B cell (primary cell): Measurements from ENCODE around the gene THOC7. TPM values are rescaled to one million over a fixed set of nuclear protein-coding genes. Genes with fewer than 3 reads are reported as not detected.

Experiments
- ATAC-seq: fragments of 200-7000 bp; cut with Tn5 transposase; one replicate; pipeline ENCODE4 v1.10.0; 2021; ENCODE audit warnings: low read depth, mild to moderate bottlenecking, moderate number of reproducible peaks, moderate library complexity
- CTCF ChIA-PET: fragments of 350-600 bp; sonication (Branson Sonifier 250); formaldehyde crosslinking; loops from one replicate; lab custom pipeline; 2021; ENCODE audit warnings: antibody characterized with exemption, inconsistent platforms; lab: Charles Lee
- POLR2A ChIA-PET: fragments of 350-600 bp; sonication (Branson Sonifier 250); formaldehyde crosslinking; loops from one replicate; lab custom pipeline; 2021; ENCODE audit warnings: antibody characterized with exemption; lab: Charles Lee
- DNase-seq: peaks from one replicate; pipeline ENCODE4 v3.0.0; 2013
- H2AFZ ChIP-seq: 2 replicates; pipeline ENCODE4 v1.6.1; 2012; ENCODE audit warnings: mild to moderate bottlenecking, low read depth, low read length; ENCODE audit not compliant: insufficient read depth, poor library complexity, severe bottlenecking
- H3K27ac ChIP-seq, 2 donors: 1 replicate in 1 of 2; 2 replicates in 1 of 2; pipeline ENCODE4 v1.5.1; 2012 to 2013; ENCODE audit warnings: low read length in 2 of 2, mild to moderate bottlenecking in 2 of 2, moderate library complexity in 1 of 2
- H3K27me3 ChIP-seq, 4 experiments: fragments of 200-600 bp in 1 of 4; sonication (generic) in 1 of 4; replicated peaks in 1 of 4; 1 replicate in 2 of 4; 2 replicates in 2 of 4; pipeline versions ENCODE4 v1.6.1 to v1.7.0; 2013 to 2016; ENCODE audit warnings: low read length in 3 of 4, mild to moderate bottlenecking in 2 of 4, mixed read lengths in 1 of 4, moderate library complexity in 1 of 4; ENCODE audit not compliant: insufficient read depth in 4 of 4, control insufficient read depth in 3 of 4; ENCODE audit errors: control extremely low read depth in 1 of 4
- H3K36me3 ChIP-seq, 2 experiments: replicated peaks in 1 of 2; 1 replicate in 1 of 2; 2 replicates in 1 of 2; pipeline versions ENCODE4 v1.6.1 to v1.7.1; 2013; ENCODE audit warnings: low read length in 1 of 2; ENCODE audit not compliant: insufficient read depth in 2 of 2, control insufficient read depth in 1 of 2; ENCODE audit errors: control extremely low read depth in 1 of 2, extremely low read depth in 1 of 2
- H3K4me1 ChIP-seq, 2 donors: fragments of 200-600 bp in 1 of 2; sonication (generic) in 1 of 2; 1 replicate in 1 of 2; 2 replicates in 1 of 2; pipeline versions ENCODE4 v1.5.1 to v1.6.1; 2013 to 2017; ENCODE audit warnings: low read length in 2 of 2; ENCODE audit not compliant: control insufficient read depth in 2 of 2, insufficient read depth in 2 of 2
- H3K4me2 ChIP-seq: replicated peaks from 2 replicates; pipeline ENCODE3; 2012; ENCODE audit warnings: mild to moderate bottlenecking, low read depth, low read length; ENCODE audit not compliant: poor library complexity, severe bottlenecking
- H3K4me3 ChIP-seq, 5 experiments: fragments of 200-600 bp in 1 of 5; sonication (generic) in 1 of 5; 1 replicate in 3 of 5; 2 replicates in 2 of 5; pipeline versions ENCODE4 v1.5.1 to v1.7.0; 2011 to 2016; ENCODE audit warnings: low read length in 4 of 5, mild to moderate bottlenecking in 4 of 5, low read depth in 2 of 5, control low read depth in 1 of 5, moderate library complexity in 1 of 5; ENCODE audit not compliant: insufficient read depth in 1 of 5; ENCODE audit errors: control extremely low read depth in 1 of 5, extremely low read depth in 1 of 5
- H3K79me2 ChIP-seq: fragments of 200-600 bp; sonication (generic); one replicate; pipeline ENCODE4 v1.6.0; 2016; ENCODE audit warnings: low read length; ENCODE audit not compliant: control insufficient read depth, insufficient read depth
- H3K9ac ChIP-seq: fragments of 200-600 bp; sonication (generic); 2 replicates; pipeline ENCODE4 v1.6.1; 2017; ENCODE audit warnings: mild to moderate bottlenecking, low read length, moderate library complexity
- H3K9me3 ChIP-seq, 3 donors: one replicate each; pipeline versions ENCODE4 v1.6.1 to v1.7.1; 2013; ENCODE audit warnings: low read length in 2 of 3; ENCODE audit not compliant: control insufficient read depth in 2 of 3, insufficient read depth in 1 of 3; ENCODE audit errors: control extremely low read depth in 1 of 3
- H4K20me1 ChIP-seq: 2 replicates; pipeline ENCODE4 v1.6.0; 2012; ENCODE audit warnings: mild to moderate bottlenecking, low read length; ENCODE audit not compliant: insufficient read depth, control insufficient read depth, poor library complexity, severe bottlenecking
- H3K27ac Mint-ChIP-seq: one replicate; pipeline ENCODE4 v1.8.0; 2021; ENCODE audit warnings: mixed read lengths
- H3K27me3 Mint-ChIP-seq: one replicate; pipeline ENCODE4 v1.8.0; 2021; ENCODE audit warnings: mixed read lengths
- H3K4me1 Mint-ChIP-seq: one replicate; pipeline ENCODE4 v1.8.0; 2021; ENCODE audit warnings: mixed read lengths
- H3K4me3 Mint-ChIP-seq: one replicate; pipeline ENCODE4 v1.8.0; 2021; ENCODE audit warnings: mixed read lengths
- H3K9me3 Mint-ChIP-seq: one replicate; pipeline ENCODE4 v1.8.0; 2022; ENCODE audit warnings: mixed read lengths; ENCODE audit not compliant: insufficient read depth
- EZH2 ChIP-seq: IDR thresholded peaks from 2 replicates; pipeline ENCODE4 v1.6.1; 2012; ENCODE audit warnings: borderline replicate concordance, low read depth, mild to moderate bottlenecking, moderate library complexity, low read length; ENCODE audit not compliant: insufficient read depth, poor library complexity, severe bottlenecking
- WGBS: methylation state at CpG from one replicate; pipeline ENCODE4 v1.1.5; 2013; ENCODE audit warnings: missing lambda C conversion rate; ENCODE audit not compliant: insufficient coverage; 5-methylcytosine and 5-hydroxymethylcytosine counted together
- intact Hi-C: fragments of 100-400 bp; cut with micrococcal nuclease; formaldehyde crosslinking; loops from one replicate; pipeline ENCODE4 v1.10.0; 2022
- polyA plus RNA-seq: library from polyadenylated mRNA; depleted of rRNA; stranded (reverse); fragments of >200 nt; gene quantifications from 2 replicates; pipeline ENCODE4 v1.2.3, GENCODE V29; 2012
- total RNA-seq, 2 donors: library from RNA; stranded (reverse); fragments of 120-200 nt in 1 of 2; gene quantifications; 1 replicate in 1 of 2; 2 replicates in 1 of 2; pipeline versions ENCODE4 v1.2.3 to v1.2.4, GENCODE V29; 2013 to 2022
- TF ChIP-seq, protein P1 (sequence below): fragments of 200-600 bp; IDR thresholded peaks from one replicate; pipeline ENCODE4 v1.8.0; 2022; ENCODE audit warnings: antibody characterized with exemption, mild to moderate bottlenecking

Gene THOC7
- total and polyA plus RNA-seq, 2 donors (not counting 1 experiment from before 2014, with no cell fraction given) = 17.5 to 30.5 TPM

GRCh38 chr3:63876260-63876659, 12.7 kb upstream of the THOC7 start:
- H3K27ac Mint-ChIP-seq = no peak overlapping the region
- no peaks in the 10 kb centered on the region for H3K27me3 ChIP-seq
- H3K9ac ChIP-seq = no peak overlapping the region
- H2AFZ ChIP-seq = no peak overlapping the region
- no peaks in the 10 kb centered on the region for H3K9me3 ChIP-seq
- peaks cover 65% of the 10 kb centered on the region for H3K4me1 Mint-ChIP-seq
- H3K4me1 ChIP-seq = peaks cover 14 to 18% of the 10 kb centered on the region in 2 donors
- H4K20me1 ChIP-seq = peaks cover 82% of the 10 kb centered on the region
- ChIA-PET CTCF (interaction anchor here (0.9 to 2.2 kb wide), 3 partner anchors 11 to 58 kb away, joined by 3 to 11 read pairs (median 5); no protein-coding TSS in a partner anchor), POLR2A (no interaction called here)
- H3K4me2 ChIP-seq = no peak overlapping the region
- H3K4me3 ChIP-seq = no peak overlapping the region
- no peaks in the 10 kb centered on the region for H3K36me3 ChIP-seq
- ATAC-seq = no peak
- intact Hi-C loops = no loop called here
- no CpG with 5 or more reads among the region's 3 CpGs for WGBS
- H3K9me3 Mint-ChIP-seq = no peaks in the 10 kb centered on the region
- peaks cover 100% of the 10 kb centered on the region for H3K79me2 ChIP-seq
- DNase-seq = no peak
- no peak for TF ChIP-seq EZH2
- TF ChIP-seq, protein P1, sequence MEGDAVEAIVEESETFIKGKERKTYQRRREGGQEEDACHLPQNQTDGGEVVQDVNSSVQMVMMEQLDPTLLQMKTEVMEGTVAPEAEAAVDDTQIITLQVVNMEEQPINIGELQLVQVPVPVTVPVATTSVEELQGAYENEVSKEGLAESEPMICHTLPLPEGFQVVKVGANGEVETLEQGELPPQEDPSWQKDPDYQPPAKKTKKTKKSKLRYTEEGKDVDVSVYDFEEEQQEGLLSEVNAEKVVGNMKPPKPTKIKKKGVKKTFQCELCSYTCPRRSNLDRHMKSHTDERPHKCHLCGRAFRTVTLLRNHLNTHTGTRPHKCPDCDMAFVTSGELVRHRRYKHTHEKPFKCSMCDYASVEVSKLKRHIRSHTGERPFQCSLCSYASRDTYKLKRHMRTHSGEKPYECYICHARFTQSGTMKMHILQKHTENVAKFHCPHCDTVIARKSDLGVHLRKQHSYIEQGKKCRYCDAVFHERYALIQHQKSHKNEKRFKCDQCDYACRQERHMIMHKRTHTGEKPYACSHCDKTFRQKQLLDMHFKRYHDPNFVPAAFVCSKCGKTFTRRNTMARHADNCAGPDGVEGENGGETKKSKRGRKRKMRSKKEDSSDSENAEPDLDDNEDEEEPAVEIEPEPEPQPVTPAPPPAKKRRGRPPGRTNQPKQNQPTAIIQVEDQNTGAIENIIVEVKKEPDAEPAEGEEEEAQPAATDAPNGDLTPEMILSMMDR = no peak
- no peak overlapping the region for H3K4me3 Mint-ChIP-seq
- no peak overlapping the region for H3K27ac ChIP-seq
- no peaks in the 10 kb centered on the region for H3K27me3 Mint-ChIP-seq

- Mint-ChIP-seq H3K4me3 (no peak overlapping the region), H3K9me3 (no peaks in the 10 kb centered on the region), H3K27ac (no peak overlapping the region), H3K27me3 (no peaks in the 10 kb centered on the region), H3K4me1 (peaks cover 63% of the 10 kb centered on the region)
- Histone ChIP-seq H4K20me1 (peaks cover 81% of the 10 kb centered on the region), H2AFZ (no peak overlapping the region), H3K9me3 (no peaks in the 10 kb centered on the region), H3K79me2 (peaks cover 100% of the 10 kb centered on the region), H3K27ac (no peak overlapping the region), H3K27me3 (no peaks in the 10 kb centered on the region), H3K36me3 (no peaks in the 10 kb centered on the region), H3K4me3 (no peak overlapping the region), H3K4me2 (no peak overlapping the region), H3K4me1 (peaks cover 18 to 19% of the 10 kb centered on the region in 2 donors), H3K9ac (no peak overlapping the region)
- ChIA-PET CTCF (interaction anchor here (2.2 kb wide), 1 partner anchor 58 kb away, joined by 11 read pairs; no protein-coding TSS in a partner anchor), POLR2A (no interaction called here)
- intact Hi-C loops = no loop called here
- no CpG with 5 or more reads among the region's 2 CpGs for WGBS
- no peak for TF ChIP-seq EZH2
- TF ChIP-seq, protein P1 = no peak
- DNase-seq (no peak), ATAC-seq (no peak)
These were observed 11.9 kb upstream of the THOC7 start for GRCh38 chr3:63875510-63875909.
